ENCODE results near the gene SLC6A11.

SLC6A11 gene

DNA sequence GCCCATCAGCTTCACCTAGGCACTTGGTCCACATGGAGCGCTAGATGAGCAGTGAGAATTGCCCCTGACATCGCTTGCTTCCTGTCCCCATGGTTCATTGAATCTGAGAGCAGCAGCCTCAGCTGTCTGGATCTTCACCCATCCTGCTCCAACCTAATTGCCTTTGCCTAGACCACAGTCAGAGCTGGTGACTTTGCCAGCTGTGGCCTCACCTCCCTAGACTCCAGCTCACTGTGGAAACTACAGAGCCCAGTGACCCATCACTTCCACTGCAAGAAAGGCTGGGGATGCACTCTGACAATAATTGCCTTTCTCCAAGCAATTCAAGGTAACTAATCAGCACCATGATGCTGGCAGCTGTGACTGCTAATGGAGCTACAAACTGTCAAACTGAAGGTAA, 145.9 kb downstream of the SLC6A11 start:
- H3K27ac ChIP-seq = peak overlapping the region in 2 of 11 experiments; percentile 32 to 37; a peak in 3 of 22 replicates
- no peaks in the 10 kb centered on the region for H3K36me3 ChIP-seq
- H3K4me2 ChIP-seq = peak overlapping the region in 9 of 11 experiments; percentile 2 to 54 (median 39); a peak in 17 of 22 replicates
- H3K9me3 ChIP-seq (replicated peaks in 1 of 11) = no peaks in the 10 kb centered on the region
- H3K27me3 ChIP-seq = no peaks in the 10 kb centered on the region; a peak in 1 of 22 replicates
- TF ChIP-seq Cebpa-rat (IDR thresholded peaks at IDR 0.05) = no peak
- no peak overlapping the region for H3K4me3 ChIP-seq
- H3K9ac ChIP-seq = no peak overlapping the region
- H3K4me1 ChIP-seq = peaks cover 19 to 65% (median 56%) of the 10 kb centered on the region in 10 experiments
- peaks cover 0 to 17% (median 0%) of the 10 kb centered on the region in 11 experiments; a peak in 2 of 22 replicates for H4K20me1 ChIP-seq

DNA sequence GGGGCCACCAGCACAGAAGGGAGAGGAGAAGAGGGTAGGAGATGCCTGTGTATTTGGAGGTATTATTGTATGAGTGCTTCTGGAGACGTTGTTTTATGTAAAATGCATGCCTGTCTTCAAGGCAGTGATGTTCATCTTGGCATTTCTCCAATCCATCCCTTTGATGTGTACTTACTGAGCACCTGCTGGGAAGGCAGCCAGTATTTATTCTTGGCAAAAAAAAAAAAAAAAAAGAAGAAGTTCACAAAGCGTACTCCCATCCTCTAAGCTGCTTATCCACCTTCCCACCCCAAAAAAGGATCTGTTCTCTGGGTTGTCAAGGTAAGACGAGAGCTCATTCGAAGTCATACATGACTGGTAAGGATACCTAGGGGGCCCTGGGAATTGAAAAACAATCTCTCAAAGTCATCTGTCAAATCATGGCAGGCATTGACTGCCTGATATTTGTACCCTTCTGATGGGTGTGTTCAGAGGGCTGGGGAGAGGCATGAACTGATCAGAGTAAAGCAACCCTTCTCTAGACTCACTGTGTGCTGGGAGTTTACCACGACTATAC, 146.5 kb downstream of the SLC6A11 start:
- H3K9ac ChIP-seq = no peak overlapping the region
- no peaks in the 10 kb centered on the region for H3K27me3 ChIP-seq
- H3K36me3 ChIP-seq = no peaks in the 10 kb centered on the region
- H3K4me3 ChIP-seq = no peak overlapping the region
- H3K4me2 ChIP-seq = peak overlapping the region in 8 of 11 experiments; percentile 32 to 54 (median 44); a peak in 15 of 22 replicates
- no peak for TF ChIP-seq Cebpa-rat (IDR thresholded peaks at IDR 0.05)
- H4K20me1 ChIP-seq = peaks cover 0 to 11% (median 0%) of the 10 kb centered on the region in 11 experiments; a peak in 2 of 22 replicates
- H3K9me3 ChIP-seq (replicated peaks in 1 of 11) = no peaks in the 10 kb centered on the region
- H3K4me1 ChIP-seq = peaks cover 15 to 65% (median 56%) of the 10 kb centered on the region in 10 experiments
- no peak overlapping the region for H3K27ac ChIP-seq

DNA sequence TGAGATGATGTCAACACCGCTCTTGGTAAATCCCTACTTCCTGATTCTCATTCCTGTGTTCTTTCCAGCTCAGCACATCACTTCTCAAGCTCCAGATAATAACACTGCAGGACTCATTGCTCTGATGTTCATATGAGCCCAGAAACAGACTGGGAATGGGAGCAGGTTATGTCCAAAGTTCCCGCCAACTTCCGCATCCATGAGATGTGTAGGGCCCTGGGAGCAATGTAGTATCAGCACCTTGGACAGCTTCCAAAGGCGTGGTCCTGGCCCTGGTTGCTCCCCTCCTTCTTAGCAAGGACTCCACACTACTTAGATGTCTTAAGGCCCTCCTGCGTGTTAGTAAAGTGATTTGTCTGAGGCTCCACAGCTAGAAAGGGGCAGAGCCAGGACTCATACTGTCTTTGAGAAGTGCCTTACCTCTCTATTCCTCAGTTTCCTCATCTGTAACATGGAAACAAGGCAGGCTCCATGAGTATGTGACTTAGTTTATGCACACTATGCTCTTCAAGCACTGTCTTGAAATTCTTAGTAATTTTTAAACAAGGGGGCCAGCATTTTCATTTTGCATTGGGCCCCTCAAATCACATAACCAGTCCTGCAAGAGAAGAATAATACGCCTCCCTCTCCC, 148.6 kb downstream of the SLC6A11 start:
- no peaks in the 10 kb centered on the region for H3K9me3 ChIP-seq (replicated peaks in 1 of 11)
- H3K9ac ChIP-seq = no peak overlapping the region
- H3K4me3 ChIP-seq = no peak overlapping the region
- no peak for TF ChIP-seq Cebpa-rat (IDR thresholded peaks at IDR 0.05)
- H3K27me3 ChIP-seq = no peaks in the 10 kb centered on the region
- no peak overlapping the region for H3K27ac ChIP-seq
- peaks cover 0 to 15% (median 0%) of the 10 kb centered on the region in 11 experiments; a peak in 2 of 22 replicates for H4K20me1 ChIP-seq
- H3K4me2 ChIP-seq = no peak overlapping the region
- H3K4me1 ChIP-seq = peaks cover 0 to 66% (median 55%) of the 10 kb centered on the region in 10 experiments; a peak in 17 of 20 replicates
- no peaks in the 10 kb centered on the region for H3K36me3 ChIP-seq

DNA sequence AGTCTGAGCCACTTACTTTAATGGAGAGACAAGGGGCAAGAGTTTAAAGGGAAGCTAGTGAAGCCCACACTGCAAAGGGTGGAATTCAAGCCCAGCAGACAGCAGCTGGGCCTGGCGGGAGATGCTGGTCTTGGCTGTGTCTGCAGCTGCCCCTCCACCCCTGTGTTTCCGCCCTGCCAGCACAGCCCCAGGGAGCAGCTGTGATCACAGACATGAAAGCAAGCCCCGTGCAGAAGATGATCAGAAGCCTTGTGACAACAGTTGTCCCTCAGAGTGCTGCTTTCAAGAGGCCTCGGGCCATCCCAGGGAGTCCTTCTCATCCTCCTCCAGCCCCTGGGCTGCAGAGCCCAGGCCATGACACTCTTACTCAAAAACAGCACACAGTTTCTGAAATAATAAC, 152.4 kb downstream of the SLC6A11 start:
- no peak for TF ChIP-seq Cebpa-rat (IDR thresholded peaks at IDR 0.05)
- no peaks in the 10 kb centered on the region for H3K27me3 ChIP-seq
- H3K4me1 ChIP-seq = peaks cover 0 to 33% (median 27%) of the 10 kb centered on the region in 10 experiments; a peak in 17 of 20 replicates
- peak overlapping the region in 4 of 11 experiments; percentile 48 to 49 (median 48); a peak in 6 of 22 replicates for H3K27ac ChIP-seq
- no peak overlapping the region for H3K4me3 ChIP-seq
- H3K9me3 ChIP-seq (replicated peaks in 1 of 11) = no peaks in the 10 kb centered on the region
- H3K4me2 ChIP-seq = peak overlapping the region in 9 of 11 experiments; percentile 41 to 82 (median 73); a peak in 18 of 22 replicates
- H4K20me1 ChIP-seq = peaks cover 0 to 11% (median 0%) of the 10 kb centered on the region in 11 experiments; a peak in 2 of 22 replicates
- no peaks in the 10 kb centered on the region for H3K36me3 ChIP-seq
- peak overlapping the region in 3 of 11 experiments; percentile 32 to 54 (median 42); a peak in 5 of 22 replicates for H3K9ac ChIP-seq

DNA sequence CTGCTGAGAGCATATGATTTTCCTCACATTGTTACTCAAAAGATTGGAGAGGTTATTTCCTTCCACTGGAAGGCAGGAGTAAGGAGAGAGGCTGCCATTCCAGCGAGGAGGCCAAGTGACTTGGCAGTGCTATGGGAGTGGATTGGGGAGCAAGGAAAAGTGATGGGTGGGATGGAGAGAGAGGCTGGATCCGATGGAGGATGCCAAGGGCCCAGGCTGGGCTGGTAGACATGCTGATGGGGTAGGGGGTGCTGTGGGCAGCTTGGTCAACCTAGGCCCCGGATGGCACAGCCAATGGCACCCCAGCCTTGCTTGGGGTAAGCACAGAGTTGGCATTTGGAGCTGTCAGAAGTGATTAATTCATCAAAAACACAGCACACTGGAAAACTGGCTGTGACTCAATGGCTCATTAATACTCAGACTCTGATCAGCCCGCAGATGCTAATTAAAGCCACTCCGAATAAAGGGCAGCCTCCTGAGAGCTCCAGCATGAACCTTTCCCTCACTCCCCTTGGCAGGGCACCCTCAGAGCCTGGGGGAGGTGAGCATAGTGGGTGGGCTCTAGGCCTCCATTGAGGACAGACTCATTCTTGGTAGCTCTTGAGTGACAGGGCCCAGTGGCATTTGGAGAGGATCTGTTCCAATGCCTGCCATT, 154.4 kb downstream of the SLC6A11 start:
- no peak overlapping the region for H3K4me2 ChIP-seq
- no peak overlapping the region for H3K27ac ChIP-seq
- H3K4me3 ChIP-seq = no peak overlapping the region
- no peak overlapping the region for H3K9ac ChIP-seq
- H3K27me3 ChIP-seq = no peaks in the 10 kb centered on the region
- peaks cover 0 to 11% (median 0%) of the 10 kb centered on the region in 11 experiments; a peak in 2 of 22 replicates for H4K20me1 ChIP-seq
- no peaks in the 10 kb centered on the region for H3K9me3 ChIP-seq (replicated peaks in 1 of 11)
- peaks cover 0 to 33% (median 27%) of the 10 kb centered on the region in 10 experiments; a peak in 17 of 20 replicates for H3K4me1 ChIP-seq
- no peaks in the 10 kb centered on the region for H3K36me3 ChIP-seq
- TF ChIP-seq Cebpa-rat (IDR thresholded peaks at IDR 0.05) = no peak

DNA sequence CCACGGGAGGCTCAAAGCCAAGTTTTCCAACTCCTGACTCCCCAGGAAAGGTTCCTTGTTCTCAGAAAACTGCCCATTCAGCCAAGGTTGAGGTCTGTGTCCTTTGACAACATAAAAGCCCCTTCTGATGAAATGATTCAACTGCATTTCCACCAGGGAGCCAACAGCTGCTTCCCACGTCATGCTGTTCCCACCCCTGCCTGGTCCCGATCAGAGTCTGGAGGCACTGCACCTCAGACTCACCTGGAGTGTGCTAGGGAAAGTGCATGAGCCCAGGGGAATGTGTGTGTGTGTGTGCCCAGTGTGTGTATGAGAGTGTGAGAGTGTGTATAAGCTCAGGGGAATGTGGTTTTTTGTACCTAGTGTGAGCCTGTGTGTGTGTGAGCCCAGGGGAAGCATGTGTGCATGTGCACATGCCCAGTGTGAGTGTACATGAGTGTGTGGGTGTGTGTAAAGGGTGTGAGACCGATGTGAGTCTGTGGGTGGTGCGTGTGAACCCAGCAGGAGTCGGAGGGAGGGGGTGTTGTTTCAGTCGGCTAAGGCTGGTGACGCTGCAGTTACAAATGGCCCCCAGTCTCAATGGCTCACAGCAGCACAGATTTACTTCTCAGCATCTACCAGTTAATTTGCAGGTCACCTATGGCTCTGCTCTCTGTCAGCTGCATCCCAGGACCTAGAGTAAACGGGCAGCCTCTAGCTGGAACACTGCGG, 156.2 kb downstream of the SLC6A11 start:
- TF ChIP-seq Cebpa-rat (IDR thresholded peaks at IDR 0.05) = no peak
- Histone ChIP-seq H3K27me3 (no peaks in the 10 kb centered on the region), H3K4me2 (no peak overlapping the region), H4K20me1 (peaks cover 0 to 11% (median 0%) of the 10 kb centered on the region in 11 experiments; a peak in 2 of 22 replicates), H3K27ac (no peak overlapping the region), H3K4me1 (peaks cover 0 to 24% (median 23%) of the 10 kb centered on the region in 10 experiments; a peak in 17 of 20 replicates), H3K9me3 (replicated peaks in 1 of 11) (no peaks in the 10 kb centered on the region; a peak in 1 of 22 replicates), H3K36me3 (no peaks in the 10 kb centered on the region), H3K4me3 (no peak overlapping the region), H3K9ac (no peak overlapping the region)

DNA sequence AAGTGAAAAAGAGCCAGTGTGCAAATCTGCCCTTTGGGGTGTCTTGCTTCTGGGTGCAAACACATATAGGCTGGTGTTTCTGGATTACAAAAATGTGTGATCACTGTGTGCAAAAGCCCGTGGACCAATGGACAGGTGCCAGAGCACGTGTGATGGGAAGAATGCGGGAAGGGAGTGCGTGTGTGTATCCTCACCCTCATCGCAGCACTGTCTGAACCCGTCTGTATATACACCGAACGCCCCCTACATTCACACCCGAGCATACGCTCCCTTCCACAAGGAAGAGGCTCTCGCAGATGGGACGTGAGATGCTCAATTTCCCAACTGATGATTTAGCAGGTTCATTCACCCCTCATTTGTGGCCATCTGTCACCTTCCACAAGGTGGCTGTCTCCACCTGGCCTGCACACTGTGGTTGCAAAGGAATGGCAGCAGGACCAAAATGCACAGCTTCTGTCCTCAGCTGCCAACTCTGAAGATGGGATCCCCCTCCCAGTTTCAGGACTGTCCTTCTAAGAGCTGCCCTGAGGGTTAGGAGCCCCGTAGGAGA, 157.1 kb downstream of the SLC6A11 start:
- no peaks in the 10 kb centered on the region; a peak in 1 of 22 replicates for H3K9me3 ChIP-seq (replicated peaks in 1 of 11)
- no peaks in the 10 kb centered on the region for H3K36me3 ChIP-seq
- no peak overlapping the region for H3K4me2 ChIP-seq
- H3K9ac ChIP-seq = no peak overlapping the region
- no peak overlapping the region for H3K4me3 ChIP-seq
- H4K20me1 ChIP-seq = 0 out of 22 replicates have a peak, but pooled peaks cover 0 to 8% (median 0%) of the 10 kb centered on the region in 11 experiments
- no peak overlapping the region for H3K27ac ChIP-seq
- no peaks in the 10 kb centered on the region for H3K27me3 ChIP-seq
- H3K4me1 ChIP-seq = peaks cover 0 to 20% (median 18%) of the 10 kb centered on the region in 10 experiments; a peak in 17 of 20 replicates
- no peak for TF ChIP-seq Cebpa-rat (IDR thresholded peaks at IDR 0.05)

DNA sequence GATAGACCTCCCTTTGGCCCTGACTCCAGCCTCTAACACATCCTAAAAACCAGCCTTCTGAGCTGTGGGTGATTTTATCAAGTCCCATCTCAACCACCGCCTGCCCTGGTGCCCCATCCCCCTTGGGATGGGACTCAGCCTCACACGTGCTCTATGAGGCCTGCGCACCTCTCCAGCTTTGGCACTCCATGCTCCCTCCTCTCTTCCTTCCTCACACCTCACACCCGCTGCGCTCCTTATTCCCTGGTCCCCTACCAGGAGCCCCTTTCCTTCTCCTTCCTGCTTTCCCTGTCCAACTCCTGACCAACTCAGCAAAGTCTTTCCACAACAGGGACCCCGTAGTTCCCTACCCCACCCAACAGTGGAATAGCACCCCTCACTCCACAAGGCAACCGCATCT, 158.1 kb downstream of the SLC6A11 start:
- Histone ChIP-seq H3K9me3 (replicated peaks in 1 of 11) (no peaks in the 10 kb centered on the region; a peak in 1 of 22 replicates), H3K27me3 (no peaks in the 10 kb centered on the region), H3K4me1 (peaks cover 0 to 12% (median 10%) of the 10 kb centered on the region in 10 experiments; a peak in 13 of 20 replicates), H3K4me2 (no peak overlapping the region), H4K20me1 (0 out of 22 replicates have a peak, but pooled peaks cover 0 to 4% (median 0%) of the 10 kb centered on the region in 11 experiments), H3K36me3 (no peaks in the 10 kb centered on the region), H3K9ac (no peak overlapping the region), H3K4me3 (no peak overlapping the region), H3K27ac (no peak overlapping the region)
- no peak for TF ChIP-seq Cebpa-rat (IDR thresholded peaks at IDR 0.05)

Measured in BLaER1 treated with 17β-estradiol and CSF1 and Interleukin-3, amounts not matched to agents 10 nM and 100 nM (cell line).